Measurements from ENCODE around the gene SMIM44. TPM values are rescaled to one million over a fixed set of nuclear protein-coding genes. Genes with fewer than 3 reads are reported as not detected.

Gene SMIM44
- total RNA-seq, 4 donors from 2014 or later: not detected

GRCh38 chr19:3469638-3470499, 13.4 kb downstream of the SMIM44 start:
- ATAC-seq: peak; percentile 3
- H3K27ac ChIP-seq: peak overlapping the region in 3 of 4 donors; percentile 64 to 87 (median 85)
- peaks cover 0 to 77% (median 27%) of the 10 kb centered on the region in 3 donors for H3K4me1 ChIP-seq
- peak in 3 of 4 experiments; percentile 29 to 41 (median 32) for TF ChIP-seq CTCF (IDR thresholded peaks at IDR 0.05)
- TF ChIP-seq POLR2A (IDR thresholded peaks at IDR 0.05): no peak
- TF ChIP-seq POLR2AphosphoS5 (IDR thresholded peaks at IDR 0.05): peak; percentile 19
- no peaks in the 10 kb centered on the region for H3K36me3 ChIP-seq
- H3K27me3 ChIP-seq: peaks cover 8% of the 10 kb centered on the region
- H3K4me3 ChIP-seq: no peak overlapping the region
- no peaks in the 10 kb centered on the region for H3K9me3 ChIP-seq
- WGBS, 2 donors (ENCODE audit: low coverage in 1 of 2): 62% methylated on average over 2 of the region's 14 CpGs; no CpG with 5 or more reads in 1 of the 2 donors

DNA sequence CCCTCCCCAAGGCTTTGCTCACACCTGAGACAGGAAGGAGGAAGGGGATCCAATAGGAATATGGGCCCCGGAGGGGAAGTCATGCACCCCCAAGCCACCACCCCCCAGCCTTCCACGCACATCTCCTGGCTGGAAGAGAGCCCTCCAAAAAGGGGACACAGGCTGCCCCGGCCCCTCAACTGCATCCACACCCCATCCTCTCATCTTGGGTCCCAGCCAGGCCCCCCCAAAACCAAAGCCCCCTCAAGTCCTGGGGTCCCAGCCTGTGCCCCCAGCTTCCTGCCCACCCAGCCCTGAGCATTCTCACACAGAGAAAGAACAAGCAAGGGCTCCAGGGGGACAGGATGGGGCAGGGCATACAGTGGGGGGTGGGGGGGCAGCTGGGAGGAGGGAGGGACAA, 15.0 kb downstream of the SMIM44 start:
- Histone ChIP-seq H3K4me3 (no peak overlapping the region), H3K27me3 (no peaks in the 10 kb centered on the region), H3K36me3 (peaks cover 0 to 13% of the 10 kb centered on the region in 2 donors), H3K9me3 (no peaks in the 10 kb centered on the region), H3K27ac (peak overlapping the region in 3 of 4 donors; percentile 68 to 87 (median 85)), H3K4me1 (peaks cover 4 to 93% (median 41%) of the 10 kb centered on the region in 3 donors)
- ATAC-seq: no peak
- TF ChIP-seq EP300 (IDR thresholded peaks at IDR 0.05) (no peak), POLR2AphosphoS5 (IDR thresholded peaks at IDR 0.05) (no peak), POLR2A (IDR thresholded peaks at IDR 0.05) (no peak), CTCF (IDR thresholded peaks at IDR 0.05) (no peak)
- no CpG with 5 or more reads among the region's 3 CpGs for WGBS, 2 donors (ENCODE audit: low coverage in 1 of 2)

DNA sequence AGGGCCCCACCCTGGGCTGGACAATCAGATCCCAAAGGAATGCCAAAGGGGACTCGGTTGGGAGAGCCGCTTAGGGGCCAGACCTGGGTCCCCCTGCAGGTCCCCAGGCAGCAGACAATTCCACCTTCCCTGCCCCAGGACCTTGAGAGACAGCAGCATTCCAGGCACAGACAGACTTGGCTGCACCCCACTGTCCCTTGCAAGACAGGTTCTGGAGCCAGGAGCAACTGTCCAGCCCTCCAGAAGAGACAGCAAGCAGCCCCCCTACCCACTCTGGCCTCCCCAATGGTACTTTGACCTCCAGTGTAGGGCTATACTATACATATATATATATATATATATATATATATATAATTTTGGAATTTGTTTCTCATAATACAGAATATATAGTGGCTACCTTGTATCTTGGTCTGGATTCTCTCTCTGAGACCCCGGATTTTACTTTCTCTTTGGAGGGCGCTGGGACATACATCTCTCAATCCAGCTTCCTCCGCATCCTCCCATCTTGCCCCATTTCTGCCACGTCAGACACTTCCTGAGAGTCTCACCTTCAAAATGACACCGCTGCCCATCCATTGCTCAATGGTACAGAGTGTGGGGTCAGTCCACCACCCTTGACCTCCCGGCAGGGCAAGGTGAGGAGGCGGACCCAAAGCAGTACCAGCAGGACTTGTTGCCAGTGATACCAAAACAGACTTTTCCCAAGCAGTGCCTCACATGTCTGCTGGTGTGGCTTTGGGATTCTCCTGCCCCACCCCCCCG, 15.6 kb downstream of the SMIM44 start:
- Histone ChIP-seq H3K4me1 (peaks cover 4 to 94% (median 47%) of the 10 kb centered on the region in 3 donors), H3K27me3 (no peaks in the 10 kb centered on the region), H3K27ac (peak overlapping the region; percentile 31 to 87 (median 86)), H3K36me3 (peaks cover 0 to 19% of the 10 kb centered on the region in 2 donors), H3K9me3 (no peaks in the 10 kb centered on the region), H3K4me3 (no peak overlapping the region)
- TF ChIP-seq POLR2AphosphoS5 (IDR thresholded peaks at IDR 0.05): no peak
- no peak for TF ChIP-seq CTCF (IDR thresholded peaks at IDR 0.05)
- no peak for TF ChIP-seq EP300 (IDR thresholded peaks at IDR 0.05)
- no peak for TF ChIP-seq POLR2A (IDR thresholded peaks at IDR 0.05)
- ATAC-seq: no peak
- WGBS, 2 donors (ENCODE audit: low coverage in 1 of 2): 80 to 91% methylated on average over 2 to 5 of the region's 10 CpGs

DNA sequence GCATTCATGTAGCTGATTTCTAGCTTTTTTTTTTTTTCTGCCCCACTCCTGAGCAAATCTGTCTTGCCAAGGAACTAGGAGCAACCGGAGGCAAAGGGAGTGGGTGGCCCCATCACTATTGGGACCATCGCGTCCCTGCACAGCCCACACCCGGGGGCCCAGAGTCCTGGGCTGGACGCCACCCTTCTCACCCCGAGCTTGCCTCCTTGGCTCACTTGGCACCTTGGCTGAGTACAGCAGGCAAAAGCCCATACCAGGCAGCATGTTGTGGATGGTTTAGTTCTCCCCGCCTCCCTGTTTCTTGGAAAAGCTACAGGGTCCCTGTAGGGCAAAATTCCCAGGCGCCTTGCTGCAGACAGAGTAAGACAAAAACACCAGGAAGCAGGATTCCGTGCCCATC, 16.6 kb downstream of the SMIM44 start:
- peaks cover 0 to 29% of the 10 kb centered on the region in 2 donors for H3K36me3 ChIP-seq
- ATAC-seq: peak; percentile 54
- H3K27ac ChIP-seq: peak overlapping the region in 3 of 4 donors; percentile 85 to 87 (median 86)
- 2 to 16% methylated on average over 3 to 6 of the region's 9 CpGs for WGBS, 2 donors (ENCODE audit: low coverage in 1 of 2)
- no peaks in the 10 kb centered on the region for H3K27me3 ChIP-seq
- peaks cover 4 to 92% (median 40%) of the 10 kb centered on the region in 3 donors for H3K4me1 ChIP-seq
- H3K4me3 ChIP-seq: no peak overlapping the region
- TF ChIP-seq CTCF (IDR thresholded peaks at IDR 0.05): no peak
- TF ChIP-seq POLR2A (IDR thresholded peaks at IDR 0.05): no peak
- no peak for TF ChIP-seq EP300 (IDR thresholded peaks at IDR 0.05)
- TF ChIP-seq POLR2AphosphoS5 (IDR thresholded peaks at IDR 0.05): peak; percentile 56
- no peaks in the 10 kb centered on the region for H3K9me3 ChIP-seq
